Transverse colon (tissue), 4 donors: Measurements from ENCODE around the gene AGPAT3. TPM values are rescaled to one million over a fixed set of nuclear protein-coding genes. Genes with fewer than 3 reads are reported as not detected.

Experiments used
- DNase-seq: peaks from one replicate; pipeline ENCODE4 v3.0.0-alpha.2; 2019
- H3K27ac ChIP-seq, 4 donors: fragments of 200-600 bp; sonication (generic); 2 replicates each; pipeline ENCODE4 v1.5.1; 2016 to 2018; ENCODE audit warnings: inconsistent platforms in 4 of 4
- H3K27me3 ChIP-seq: fragments of 200-600 bp; sonication (generic); 2 replicates; pipeline ENCODE4 v1.5.1; 2017; ENCODE audit warnings: inconsistent platforms
- H3K36me3 ChIP-seq, 4 donors: fragments of 200-600 bp; sonication (generic); 2 replicates each; pipeline ENCODE4 v1.5.1; 2017 to 2019; ENCODE audit warnings: inconsistent platforms in 4 of 4
- H3K4me1 ChIP-seq, 4 donors: fragments of 200-600 bp; sonication (generic); 2 replicates each; pipeline ENCODE4 v1.5.1; 2017 to 2020; ENCODE audit warnings: inconsistent platforms in 4 of 4
- H3K4me3 ChIP-seq, 4 donors: fragments of 200-600 bp; sonication (generic); 1 replicate in 1 of 4; 2 replicates in 3 of 4; pipeline versions ENCODE4 v1.5.1 to v1.6.1; 2017 to 2019; ENCODE audit warnings: inconsistent platforms in 4 of 4
- H3K9me3 ChIP-seq, 2 donors: fragments of 200-600 bp; sonication (generic); 2 replicates each; pipeline ENCODE4 v1.5.1; 2017 to 2019; ENCODE audit warnings: inconsistent platforms in 2 of 2
- CTCF ChIP-seq, 5 experiments: fragments of 200-600 bp in 3 of 5; fragments of 450-650 bp in 2 of 5; sonication (generic) in 3 of 5; IDR thresholded peaks; 1 replicate in 2 of 5; 2 replicates in 3 of 5; pipeline ENCODE4 v1.5.1; 2016 to 2017; ENCODE audit warnings: antibody characterized with exemption in 5 of 5, inconsistent platforms in 3 of 5, mild to moderate bottlenecking in 2 of 5, moderate library complexity in 1 of 5
- EP300 ChIP-seq: sonication (generic); formaldehyde crosslinking; IDR thresholded peaks from one replicate; pipeline ENCODE4 v1.6.1; 2017; ENCODE audit warnings: antibody characterized with exemption, low read depth
- POLR2A ChIP-seq: fragments of 450-650 bp; IDR thresholded peaks from one replicate; pipeline ENCODE4 v1.6.1; 2016; ENCODE audit warnings: antibody characterized with exemption, mild to moderate bottlenecking, moderate library complexity
- POLR2AphosphoS5 ChIP-seq, 3 donors: sonication (generic); formaldehyde crosslinking; IDR thresholded peaks; one replicate each; pipeline ENCODE4 v1.6.1; 2016; ENCODE audit warnings: antibody characterized with exemption in 3 of 3
- WGBS, 2 donors: methylation state at CpG; one replicate each; pipeline ENCODE4 v1.1.5; 2018; ENCODE audit warnings: low coverage in 1 of 2; 5-methylcytosine and 5-hydroxymethylcytosine counted together
- in situ Hi-C, 4 donors: fragments of 200-750 bp; cut with MboI; loops; one replicate each; pipeline versions ENCODE4 v1.15.0 to v1.15.1; 2017; ENCODE audit warnings: low sequenced_read_pairs in 3 of 4, low pct_ligation_motif_present in 1 of 4, low pct_unique_long_range_greater_than_20kb in 1 of 4
- intact Hi-C: fragments of 100-400 bp; cut with DNase I; formaldehyde crosslinking; loops from one replicate; pipeline ENCODE4 v1.15.1; 2023; ENCODE audit warnings: low total_unique reads
- total RNA-seq, 4 donors: library from RNA; depleted of rRNA; stranded (reverse); fragments of >200 nt; gene quantifications; one replicate each; pipeline ENCODE4 v1.1.0, GENCODE V29; 2016

Gene AGPAT3
- total RNA-seq, 4 donors from 2014 or later: 59.9 to 116 (median 85.3) TPM

GRCh38 chr21:43912500-43912899 lies 47.5 kb downstream of the AGPAT3 start:
- no peak overlapping the region for H3K4me3 ChIP-seq
- intact Hi-C loops (no loop called here), in situ Hi-C loops (no loop called here)
- TF ChIP-seq EP300 (no peak), POLR2AphosphoS5 (IDR thresholded peaks at IDR 0.05) (no peak), CTCF (IDR thresholded peaks at IDR 0.05) (no peak), POLR2A (no peak)
- DNase-seq: no peak
- H3K4me1 ChIP-seq: peaks cover 0 to 12% (median 7%) of the 10 kb centered on the region in 4 donors
- no peak overlapping the region for H3K27ac ChIP-seq
- no peaks in the 10 kb centered on the region for H3K9me3 ChIP-seq
- 95% methylated on average over 9 of the region's 9 CpGs for WGBS, 2 donors
- no peaks in the 10 kb centered on the region for H3K27me3 ChIP-seq
- H3K36me3 ChIP-seq: no peaks in the 10 kb centered on the region

GRCh38 chr21:43912910-43913309 lies 47.9 kb downstream of the AGPAT3 start:
- H3K27me3 ChIP-seq: no peaks in the 10 kb centered on the region
- no peak for TF ChIP-seq CTCF (IDR thresholded peaks at IDR 0.05)
- no peak for TF ChIP-seq POLR2A
- no peak for TF ChIP-seq POLR2AphosphoS5 (IDR thresholded peaks at IDR 0.05)
- TF ChIP-seq EP300: no peak
- no peak overlapping the region for H3K4me3 ChIP-seq
- in situ Hi-C loops (no loop called here), intact Hi-C loops (no loop called here)
- no peak for DNase-seq
- 98 to 100% methylated on average over 3 of the region's 3 CpGs for WGBS, 2 donors
- H3K36me3 ChIP-seq: no peaks in the 10 kb centered on the region
- H3K27ac ChIP-seq: no peak overlapping the region
- H3K9me3 ChIP-seq: no peaks in the 10 kb centered on the region
- H3K4me1 ChIP-seq: peaks cover 0 to 13% (median 8%) of the 10 kb centered on the region in 4 donors

- H3K4me3 ChIP-seq: no peak overlapping the region
- H3K27ac ChIP-seq: no peak overlapping the region
- intact Hi-C loops: no loop called here
- TF ChIP-seq EP300 (no peak), POLR2A (no peak), POLR2AphosphoS5 (IDR thresholded peaks at IDR 0.05) (no peak), CTCF (IDR thresholded peaks at IDR 0.05) (no peak)
- no peak for DNase-seq
- no peaks in the 10 kb centered on the region for H3K9me3 ChIP-seq
- H3K27me3 ChIP-seq: no peaks in the 10 kb centered on the region
- 48 to 60% methylated on average over 5 to 6 of the region's 6 CpGs for WGBS, 2 donors
- peaks cover 0 to 21% (median 8%) of the 10 kb centered on the region in 4 donors for H3K4me1 ChIP-seq
- in situ Hi-C loops: no loop called here
- no peaks in the 10 kb centered on the region for H3K36me3 ChIP-seq
Measured at GRCh38 chr21:43913928-43914327, 48.9 kb downstream of the AGPAT3 start.

- intact Hi-C loops (no loop called here), in situ Hi-C loops (no loop called here)
- H3K4me1 ChIP-seq: peaks cover 1 to 21% (median 8%) of the 10 kb centered on the region in 4 donors
- H3K27ac ChIP-seq: no peak overlapping the region
- DNase-seq: no peak
- no peak overlapping the region for H3K4me3 ChIP-seq
- 87 to 90% methylated on average over 9 of the region's 9 CpGs for WGBS, 2 donors
- H3K27me3 ChIP-seq: no peaks in the 10 kb centered on the region
- no peaks in the 10 kb centered on the region for H3K36me3 ChIP-seq
- H3K9me3 ChIP-seq: no peaks in the 10 kb centered on the region
- TF ChIP-seq POLR2A (no peak), POLR2AphosphoS5 (IDR thresholded peaks at IDR 0.05) (no peak), EP300 (no peak), CTCF (IDR thresholded peaks at IDR 0.05) (no peak)
Measured at GRCh38 chr21:43916076-43916475, 51.1 kb downstream of the AGPAT3 start.
